ENCODE measurements around the gene GSTA2.

- TF ChIP-seq CTCF (IDR thresholded peaks at IDR 0.05; ENCODE audit: poor library complexity): no peak
- TF ChIP-seq EZH2 (IDR thresholded peaks at IDR 0.05; ENCODE audit: borderline replicate concordance): no peak
These were observed 24.1 kb downstream of the GSTA2 start for GRCh38 chr6:52739134-52739533.

Measured in hepatocyte (in vitro differentiated cells).